Measurements from ENCODE around the gene GALNT14.

GALNT14 gene

DNA sequence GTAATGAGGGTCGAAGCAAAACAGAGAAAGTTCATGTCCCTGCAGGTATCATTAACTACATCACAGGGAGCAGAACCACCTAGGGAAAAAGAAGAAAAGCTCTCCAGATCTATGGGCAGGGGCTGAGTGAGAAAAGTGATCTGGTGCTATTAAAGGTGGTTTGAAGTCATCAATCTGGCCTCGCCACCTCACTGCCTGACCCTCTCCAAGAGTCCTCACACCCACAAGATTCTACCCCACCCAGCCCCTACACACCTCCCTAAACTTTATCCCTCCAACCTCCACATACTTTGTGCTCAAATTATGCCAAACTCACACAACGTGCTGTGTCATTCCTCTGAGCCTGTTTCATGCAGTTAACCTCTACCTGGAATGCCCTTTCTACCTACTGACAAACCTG lies 2.2 kb downstream of the GALNT14 start:
- Histone ChIP-seq H3K9me2 (replicated peaks; ENCODE audit: insufficient read depth, low read length) (no peaks in the 10 kb centered on the region), H3K9me3 (replicated peaks; ENCODE audit: insufficient read depth, low read length) (no peaks in the 10 kb centered on the region), H3K27me3 (replicated peaks; ENCODE audit: insufficient read depth, low read length) (no peaks in the 10 kb centered on the region), H3K4me3 (ENCODE audit: low read length) (no peak overlapping the region), H3K4me2 (ENCODE audit: low read depth, low read length) (no peak overlapping the region), H3K9ac (ENCODE audit: low read length) (no peak overlapping the region), H3K27ac (ENCODE audit: low read length) (no peak overlapping the region), H4K20me1 (ENCODE audit: insufficient read depth, low read length) (no peaks in the 10 kb centered on the region), H3F3A (ENCODE audit: insufficient read depth, low read length) (0 out of 2 replicates have a peak, but pooled peaks cover 5% of the 10 kb centered on the region), H3K4me1 (ENCODE audit: low read length) (peaks cover 4% of the 10 kb centered on the region; the same call in 1 of the 2 replicates), H2AFZ (ENCODE audit: low read length) (no peak overlapping the region), H3K79me2 (ENCODE audit: low read length) (peaks cover 40% of the 10 kb centered on the region), H3K36me3 (replicated peaks; ENCODE audit: insufficient read depth, low read length) (no peaks in the 10 kb centered on the region)
- no peak for DNase-seq
- TF ChIP-seq EZH2 (optimal IDR thresholded peaks at IDR 0.05; ENCODE audit: low read depth, low read length): no peak
- TF ChIP-seq, protein P1, sequence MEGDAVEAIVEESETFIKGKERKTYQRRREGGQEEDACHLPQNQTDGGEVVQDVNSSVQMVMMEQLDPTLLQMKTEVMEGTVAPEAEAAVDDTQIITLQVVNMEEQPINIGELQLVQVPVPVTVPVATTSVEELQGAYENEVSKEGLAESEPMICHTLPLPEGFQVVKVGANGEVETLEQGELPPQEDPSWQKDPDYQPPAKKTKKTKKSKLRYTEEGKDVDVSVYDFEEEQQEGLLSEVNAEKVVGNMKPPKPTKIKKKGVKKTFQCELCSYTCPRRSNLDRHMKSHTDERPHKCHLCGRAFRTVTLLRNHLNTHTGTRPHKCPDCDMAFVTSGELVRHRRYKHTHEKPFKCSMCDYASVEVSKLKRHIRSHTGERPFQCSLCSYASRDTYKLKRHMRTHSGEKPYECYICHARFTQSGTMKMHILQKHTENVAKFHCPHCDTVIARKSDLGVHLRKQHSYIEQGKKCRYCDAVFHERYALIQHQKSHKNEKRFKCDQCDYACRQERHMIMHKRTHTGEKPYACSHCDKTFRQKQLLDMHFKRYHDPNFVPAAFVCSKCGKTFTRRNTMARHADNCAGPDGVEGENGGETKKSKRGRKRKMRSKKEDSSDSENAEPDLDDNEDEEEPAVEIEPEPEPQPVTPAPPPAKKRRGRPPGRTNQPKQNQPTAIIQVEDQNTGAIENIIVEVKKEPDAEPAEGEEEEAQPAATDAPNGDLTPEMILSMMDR (IDR thresholded peaks at IDR 0.05; ENCODE audit: low read length): no peak
- no peak for TF ChIP-seq EZH2phosphoT487 (IDR thresholded peaks at IDR 0.05; ENCODE audit: low read length)

- no peak overlapping the region for H3K4me2 ChIP-seq (ENCODE audit: low read depth, low read length)
- H3K27me3 ChIP-seq (replicated peaks; ENCODE audit: insufficient read depth, low read length): no peaks in the 10 kb centered on the region
- H3K4me1 ChIP-seq (ENCODE audit: low read length): peaks cover 4% of the 10 kb centered on the region; the same call in 1 of the 2 replicates
- TF ChIP-seq EZH2phosphoT487 (IDR thresholded peaks at IDR 0.05; ENCODE audit: low read length) (no peak), EZH2 (optimal IDR thresholded peaks at IDR 0.05; ENCODE audit: low read depth, low read length) (no peak)
- TF ChIP-seq, protein P1 (IDR thresholded peaks at IDR 0.05; ENCODE audit: low read length): no peak
- H3K4me3 ChIP-seq (ENCODE audit: low read length): no peak overlapping the region
- no peak overlapping the region for H3K9ac ChIP-seq (ENCODE audit: low read length)
- H3K9me2 ChIP-seq (replicated peaks; ENCODE audit: insufficient read depth, low read length): no peaks in the 10 kb centered on the region
- H3K36me3 ChIP-seq (replicated peaks; ENCODE audit: insufficient read depth, low read length): no peaks in the 10 kb centered on the region
- H2AFZ ChIP-seq (ENCODE audit: low read length): no peak overlapping the region
- no peaks in the 10 kb centered on the region for H3K9me3 ChIP-seq (replicated peaks; ENCODE audit: insufficient read depth, low read length)
- no peak overlapping the region for H3K27ac ChIP-seq (ENCODE audit: low read length)
- H4K20me1 ChIP-seq (ENCODE audit: insufficient read depth, low read length): no peaks in the 10 kb centered on the region
- DNase-seq: no peak
- peaks cover 42% of the 10 kb centered on the region for H3K79me2 ChIP-seq (ENCODE audit: low read length)
- 0 out of 2 replicates have a peak, but pooled peaks cover 5% of the 10 kb centered on the region for H3F3A ChIP-seq (ENCODE audit: insufficient read depth, low read length)
Observed at GRCh38 chr2:31134480-31134879, 3.8 kb downstream of the GALNT14 start.

DNA sequence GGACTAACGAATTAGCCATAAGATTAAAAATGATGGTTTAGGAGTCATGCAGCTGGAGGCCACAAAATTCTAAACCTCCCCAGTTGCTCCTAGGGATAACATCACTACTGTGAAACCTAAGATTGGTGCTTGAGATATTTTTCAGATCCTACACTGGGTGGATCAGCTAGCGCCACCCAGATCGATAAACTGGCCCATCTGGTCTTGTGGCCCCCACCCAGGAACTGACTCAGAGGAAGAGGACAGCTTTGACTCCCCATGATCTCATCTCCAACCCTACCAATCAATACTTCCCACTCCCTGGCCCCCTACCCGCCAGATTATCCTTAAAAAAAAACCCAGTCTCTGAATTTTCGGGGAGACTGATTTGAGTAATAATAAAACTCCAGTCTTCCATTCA lies 5.5 kb downstream of the GALNT14 start:
- TF ChIP-seq, protein P1 (IDR thresholded peaks at IDR 0.05; ENCODE audit: low read length): no peak
- TF ChIP-seq EZH2phosphoT487 (IDR thresholded peaks at IDR 0.05; ENCODE audit: low read length) (no peak), EZH2 (optimal IDR thresholded peaks at IDR 0.05; ENCODE audit: low read depth, low read length) (no peak)
- no peak overlapping the region for H3K4me2 ChIP-seq (ENCODE audit: low read depth, low read length)
- no peak overlapping the region for H3K4me3 ChIP-seq (ENCODE audit: low read length)
- peaks cover 45% of the 10 kb centered on the region for H3K79me2 ChIP-seq (ENCODE audit: low read length)
- no peaks in the 10 kb centered on the region for H3F3A ChIP-seq (ENCODE audit: insufficient read depth, low read length)
- no peak overlapping the region for H3K9ac ChIP-seq (ENCODE audit: low read length)
- H3K9me2 ChIP-seq (replicated peaks; ENCODE audit: insufficient read depth, low read length): no peaks in the 10 kb centered on the region
- no peaks in the 10 kb centered on the region for H3K36me3 ChIP-seq (replicated peaks; ENCODE audit: insufficient read depth, low read length)
- H3K27me3 ChIP-seq (replicated peaks; ENCODE audit: insufficient read depth, low read length): no peaks in the 10 kb centered on the region
- no peak overlapping the region for H3K27ac ChIP-seq (ENCODE audit: low read length)
- no peaks in the 10 kb centered on the region for H3K9me3 ChIP-seq (replicated peaks; ENCODE audit: insufficient read depth, low read length)
- peaks cover 4% of the 10 kb centered on the region; the same call in 1 of the 2 replicates for H3K4me1 ChIP-seq (ENCODE audit: low read length)
- no peak overlapping the region for H2AFZ ChIP-seq (ENCODE audit: low read length)
- H4K20me1 ChIP-seq (ENCODE audit: insufficient read depth, low read length): no peaks in the 10 kb centered on the region
- DNase-seq: no peak
